Measurements from ENCODE around the gene ADGRA1.

- TF ChIP-seq CTCF (conservative IDR thresholded peaks at IDR 0.05; ENCODE audit: low read length) (no peak), EZH2phosphoT487 (IDR thresholded peaks at IDR 0.05; ENCODE audit: borderline replicate concordance, low read depth, low read length) (no peak)
Measured at GRCh38 chr10:133069033-133069525, 18.6 kb upstream of the ADGRA1 start.
